Ramos (cell line): ENCODE measurements around the gene KNSTRN.

Experiments
- in situ Hi-C: fragments of 300-500 bp; cut with MboI; formaldehyde crosslinking; loops from one replicate; pipeline ENCODE4 v1.14.3; 2022; ENCODE audit warnings: low sequenced_read_pairs; ENCODE audit not compliant: unreplicated experiment

Gene KNSTRN

GRCh38 chr15:40424483-40425115 is 42.1 kb downstream of the KNSTRN start:
- in situ Hi-C loops = loop anchor here (5.0 kb wide), 1 partner anchor 77 kb away; no protein-coding TSS in a partner anchor

GRCh38 chr15:40425681-40426080 is 43.2 kb downstream of the KNSTRN start:
- in situ Hi-C loops = no loop called here

GRCh38 chr15:40427188-40427587 is 44.7 kb downstream of the KNSTRN start:
- in situ Hi-C loops = no loop called here

GRCh38 chr15:40428185-40428584 is 45.7 kb downstream of the KNSTRN start:
- in situ Hi-C loops = no loop called here

- in situ Hi-C loops = no loop called here
These were observed 46.7 kb downstream of the KNSTRN start for GRCh38 chr15:40429068-40429710.

GRCh38 chr15:40430271-40430805 is 47.8 kb downstream of the KNSTRN start:
- in situ Hi-C loops = no loop called here

- in situ Hi-C loops = no loop called here
These were observed 52.6 kb downstream of the KNSTRN start for GRCh38 chr15:40435023-40435709.

- in situ Hi-C loops = no loop called here
These were observed 53.2 kb downstream of the KNSTRN start for GRCh38 chr15:40435710-40436089.

- in situ Hi-C loops = no loop called here
These were observed 53.8 kb downstream of the KNSTRN start for GRCh38 chr15:40436116-40436891.

- in situ Hi-C loops = no loop called here
These were observed 54.6 kb downstream of the KNSTRN start for GRCh38 chr15:40436892-40437751.

- in situ Hi-C loops = no loop called here
These were observed 55.5 kb downstream of the KNSTRN start for GRCh38 chr15:40437752-40438687.

- in situ Hi-C loops = no loop called here
These were observed 56.2 kb downstream of the KNSTRN start for GRCh38 chr15:40438712-40439111.

- in situ Hi-C loops = no loop called here
These were observed 57.0 kb downstream of the KNSTRN start for GRCh38 chr15:40439461-40439959.

- in situ Hi-C loops = no loop called here
These were observed 57.6 kb downstream of the KNSTRN start for GRCh38 chr15:40439960-40440742.

- in situ Hi-C loops = no loop called here
These were observed 58.4 kb downstream of the KNSTRN start, which contains the start of gene BAHD1 for GRCh38 chr15:40440743-40441564. Gene BAHD1, plus strand, starts transcription at chr15:40440953. Its CDS starts 17,512 bp downstream, at chr15:40458465.
